ENCODE results near the gene ENO4.

ENO4 gene

DNA sequence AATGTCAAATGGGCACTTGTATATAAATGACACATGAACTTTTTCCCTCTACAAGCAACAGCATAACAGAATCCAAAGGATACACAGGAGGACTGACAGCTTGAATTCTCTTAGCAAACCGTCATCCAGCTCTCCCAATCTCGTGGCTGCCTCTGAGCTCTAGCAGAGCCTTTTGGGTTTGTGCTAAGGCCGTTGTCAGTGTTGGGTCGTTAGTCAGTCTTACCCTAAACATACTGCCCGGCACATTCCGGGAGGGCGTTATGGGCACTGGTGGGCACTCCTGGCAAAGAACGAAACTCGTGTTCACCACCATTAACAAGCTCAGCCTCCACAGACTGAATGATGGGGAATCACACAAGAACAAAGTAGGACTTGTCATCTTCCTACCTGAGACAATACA is 19.6 kb upstream of the ENO4 start:
- DNase-seq (ENCODE audit: low spot score), result no peak

DNA sequence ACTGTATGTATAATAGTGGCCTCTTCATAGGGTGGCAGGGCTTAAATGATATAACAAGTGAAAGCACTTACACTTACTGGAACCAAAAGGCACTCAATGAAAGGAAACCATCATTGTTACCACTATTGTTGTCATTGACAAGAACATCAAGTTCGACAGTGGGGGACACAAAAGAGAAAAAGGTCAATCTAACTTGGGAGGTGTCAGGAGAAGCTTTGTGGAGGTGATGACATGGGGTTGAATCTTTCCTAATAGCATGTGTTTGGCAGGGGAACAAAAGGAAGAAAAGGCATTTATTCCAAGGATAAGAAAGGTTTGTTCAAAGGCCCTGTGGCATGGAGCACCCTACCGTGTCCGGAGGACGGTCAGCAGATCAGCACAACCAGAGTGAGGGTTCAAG is 18.2 kb upstream of the ENO4 start:
- no peak for DNase-seq (ENCODE audit: low spot score)

- no peak for DNase-seq (ENCODE audit: low spot score)
These were observed 17.5 kb upstream of the ENO4 start for GRCh38 chr10:116831790-116832189.

GRCh38 chr10:116833986-116834985 is 15.0 kb upstream of the ENO4 start:
- no peak for DNase-seq (ENCODE audit: low spot score)

- DNase-seq (ENCODE audit: low spot score), result no peak
These were observed 13.6 kb upstream of the ENO4 start for GRCh38 chr10:116835658-116836057.

DNA sequence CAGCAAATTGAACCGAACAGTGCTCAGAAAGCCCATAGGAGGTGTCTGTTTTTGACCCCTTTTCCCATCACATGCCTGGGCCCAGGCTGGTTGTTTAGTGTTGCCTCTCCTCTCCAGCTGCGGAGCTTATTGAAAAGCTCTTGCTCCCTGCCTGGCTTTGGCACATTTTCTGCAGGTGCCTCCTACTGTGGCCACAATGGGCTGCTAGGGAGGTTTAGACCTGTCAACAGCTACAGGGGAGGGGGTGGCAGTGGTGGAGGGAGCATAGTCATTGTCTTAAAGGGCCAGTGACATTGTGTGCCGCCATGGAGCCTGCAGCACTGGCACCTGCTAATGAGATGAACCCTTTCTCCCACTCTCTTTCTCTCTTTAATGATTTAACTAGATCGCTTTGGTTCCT is 13.2 kb upstream of the ENO4 start:
- DNase-seq (ENCODE audit: low spot score), result no peak

DNA sequence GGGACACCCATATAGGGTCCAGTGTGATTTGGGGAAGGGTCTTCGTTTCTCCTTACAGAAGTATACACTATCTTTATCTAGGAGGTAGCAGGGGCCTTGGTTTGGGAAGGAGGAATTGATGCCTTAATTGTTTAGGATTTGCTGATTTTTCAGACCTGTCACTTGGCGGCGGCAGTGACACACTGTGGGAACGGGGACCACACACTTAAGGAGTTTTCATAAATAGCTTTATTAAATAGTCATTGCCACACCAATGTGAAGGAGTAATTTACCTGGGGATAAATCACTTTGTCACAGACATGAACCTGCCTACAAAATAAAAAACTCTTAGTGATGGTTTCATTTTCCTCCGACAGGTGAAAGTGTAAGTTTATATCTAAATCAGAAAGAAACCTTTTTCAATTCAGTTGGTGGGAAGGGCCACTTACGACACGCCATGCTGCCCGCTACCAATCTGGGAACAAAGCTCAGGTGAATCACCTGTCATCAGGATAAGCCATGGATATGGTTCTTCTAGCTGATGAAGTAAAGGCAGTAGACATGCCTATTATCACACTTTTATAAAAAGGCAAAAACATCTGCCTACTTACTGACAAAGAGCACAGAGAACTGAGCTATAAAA is 12.3 kb upstream of the ENO4 start:
- DNase-seq (ENCODE audit: low spot score), result no peak

DNA sequence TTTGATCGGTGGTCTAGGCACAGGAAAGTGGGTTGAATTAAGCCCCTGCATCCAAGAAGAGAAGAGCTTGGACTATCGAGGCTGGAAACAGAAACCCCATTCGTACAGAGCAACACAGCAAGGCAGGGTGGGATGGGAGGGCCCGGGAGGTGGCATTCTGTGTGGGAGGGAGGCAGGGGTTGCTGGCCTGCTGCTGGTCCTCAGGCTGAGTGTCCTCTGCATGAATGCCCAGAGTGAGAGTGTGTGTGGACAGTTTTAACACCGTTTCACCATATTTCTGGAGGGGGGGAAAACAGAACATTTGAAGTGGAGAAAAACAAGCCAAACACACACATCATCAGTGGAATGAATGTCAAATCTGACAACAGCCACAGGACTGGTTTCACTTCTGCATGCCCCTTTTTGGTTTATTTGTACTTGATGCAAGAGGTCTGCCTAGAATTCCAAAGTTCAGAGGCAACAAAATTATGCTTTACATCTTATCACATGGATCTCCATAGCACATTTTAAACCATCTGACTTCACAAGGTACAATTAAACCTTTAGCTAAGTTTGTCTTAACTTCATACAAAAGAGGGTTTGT is 11.1 kb upstream of the ENO4 start:
- DNase-seq (ENCODE audit: low spot score), result no peak

DNA sequence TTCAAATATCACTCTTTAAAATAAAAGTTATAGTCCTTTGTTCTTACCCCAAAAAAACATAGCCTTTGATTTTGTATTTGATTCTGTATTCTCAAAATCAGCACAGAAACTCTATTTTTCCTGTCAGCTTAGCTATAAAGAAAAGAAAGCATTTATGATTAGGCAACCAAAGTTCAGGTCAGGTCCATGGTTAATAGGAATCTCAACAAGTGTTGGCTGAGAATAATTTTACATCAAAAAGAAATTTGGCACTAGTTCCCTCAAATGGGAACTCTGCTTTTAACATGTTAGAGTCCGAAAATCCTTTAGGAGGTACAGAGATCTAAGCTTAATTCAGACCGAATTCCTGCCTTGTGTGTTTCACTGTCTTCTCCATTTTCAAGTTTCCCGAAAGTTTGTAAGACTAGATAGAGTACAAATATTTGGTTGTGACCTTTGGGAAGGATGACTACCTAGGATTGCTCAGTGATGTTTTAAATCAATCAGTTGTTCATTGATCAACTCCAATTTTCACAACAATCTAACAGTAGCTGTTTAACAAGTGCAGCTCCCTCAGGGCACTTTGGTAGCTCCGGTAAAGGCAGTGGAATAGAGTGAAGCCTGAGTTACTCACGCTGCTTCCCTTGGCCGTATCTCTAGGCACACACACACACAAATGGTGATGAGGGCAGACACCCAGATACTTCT is 8.8 kb upstream of the ENO4 start:
- no peak for DNase-seq (ENCODE audit: low spot score)

DNA sequence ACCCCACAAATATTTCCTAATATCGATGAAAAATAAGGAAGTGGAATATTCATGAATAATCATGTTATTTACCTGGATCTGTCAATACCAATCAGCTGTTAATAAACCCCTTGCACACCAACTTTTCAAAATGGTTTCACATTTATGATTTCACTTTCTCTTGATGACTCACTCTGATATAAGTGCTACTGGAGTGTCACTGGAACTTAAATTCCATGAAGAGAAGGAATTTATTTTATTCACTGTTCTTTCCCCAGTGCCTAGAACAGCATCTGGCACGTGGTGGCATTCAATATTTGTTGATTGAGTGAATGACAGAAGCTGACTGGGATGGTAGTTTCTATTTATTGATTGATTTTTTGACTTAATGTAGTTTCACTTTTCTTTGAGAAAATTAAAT is 3.5 kb upstream of the ENO4 start:
- DNase-seq (ENCODE audit: low spot score), result no peak

GRCh38 chr10:116848032-116848943 is 1.0 kb upstream of the ENO4 start:
- peak; percentile 24 for DNase-seq (ENCODE audit: low spot score)

DNA sequence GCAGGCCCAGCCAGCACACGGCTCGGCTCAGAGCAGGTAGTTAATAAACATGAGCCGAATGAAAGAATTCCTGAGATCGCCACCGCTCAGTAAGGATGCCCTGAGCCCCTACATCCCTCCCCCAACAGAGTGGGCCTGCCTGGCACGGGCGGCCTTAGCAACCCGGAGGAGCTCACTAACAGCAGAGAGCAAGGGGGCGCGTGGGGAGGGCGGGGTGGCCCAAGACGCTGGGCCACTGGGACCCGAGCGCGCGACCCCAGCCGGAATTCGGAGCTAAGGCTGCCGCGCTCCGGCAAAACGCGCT is 403 bp upstream of the ENO4 start:
- DNase-seq (ENCODE audit: low spot score), result no peak

DNA sequence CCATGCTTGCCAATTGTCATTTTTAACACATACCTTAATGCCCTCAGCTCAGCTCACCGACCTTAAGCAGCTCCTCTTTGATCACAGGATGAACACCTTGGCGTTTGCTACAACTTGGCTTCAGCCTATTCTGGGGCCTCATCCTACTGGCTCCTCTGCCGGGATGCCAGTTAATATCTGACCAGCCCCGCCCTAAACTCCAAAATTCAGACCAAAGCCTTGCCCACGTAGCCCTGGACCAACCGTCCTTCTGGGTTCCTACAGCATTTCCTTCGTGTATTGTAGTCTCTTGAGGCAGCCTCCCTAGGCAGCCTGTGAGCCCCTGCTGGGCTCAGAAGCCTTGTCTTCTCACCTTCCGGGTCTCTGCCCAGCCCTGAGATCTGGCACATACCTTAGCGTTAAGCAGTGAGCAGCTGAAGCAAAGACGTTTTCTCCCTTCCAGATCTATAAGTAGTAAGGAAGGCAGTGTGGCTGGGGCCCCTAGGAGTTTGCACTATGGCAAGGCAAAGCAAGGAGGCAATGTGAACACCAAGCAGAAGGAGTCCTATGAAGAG is 836 bp downstream of the ENO4 start:
- DNase-seq (ENCODE audit: low spot score), result no peak

- no peak for DNase-seq (ENCODE audit: low spot score)
These were observed 2.9 kb downstream of the ENO4 start for GRCh38 chr10:116852246-116852645.

GRCh38 chr10:116853287-116853686 is 4.0 kb downstream of the ENO4 start:
- DNase-seq (ENCODE audit: low spot score), result no peak

- no peak for DNase-seq (ENCODE audit: low spot score)
These were observed 4.4 kb downstream of the ENO4 start for GRCh38 chr10:116853701-116854100.

GRCh38 chr10:116857156-116857555 is 7.9 kb downstream of the ENO4 start:
- no peak for DNase-seq (ENCODE audit: low spot score)

GRCh38 chr10:116861796-116862195 is 12.5 kb downstream of the ENO4 start:
- no peak for DNase-seq (ENCODE audit: low spot score)

GRCh38 chr10:116864436-116864835 is 15.1 kb downstream of the ENO4 start:
- DNase-seq (ENCODE audit: low spot score), result no peak

- no peak for DNase-seq (ENCODE audit: low spot score)
These were observed 16.8 kb downstream of the ENO4 start for GRCh38 chr10:116866066-116866465.

DNA sequence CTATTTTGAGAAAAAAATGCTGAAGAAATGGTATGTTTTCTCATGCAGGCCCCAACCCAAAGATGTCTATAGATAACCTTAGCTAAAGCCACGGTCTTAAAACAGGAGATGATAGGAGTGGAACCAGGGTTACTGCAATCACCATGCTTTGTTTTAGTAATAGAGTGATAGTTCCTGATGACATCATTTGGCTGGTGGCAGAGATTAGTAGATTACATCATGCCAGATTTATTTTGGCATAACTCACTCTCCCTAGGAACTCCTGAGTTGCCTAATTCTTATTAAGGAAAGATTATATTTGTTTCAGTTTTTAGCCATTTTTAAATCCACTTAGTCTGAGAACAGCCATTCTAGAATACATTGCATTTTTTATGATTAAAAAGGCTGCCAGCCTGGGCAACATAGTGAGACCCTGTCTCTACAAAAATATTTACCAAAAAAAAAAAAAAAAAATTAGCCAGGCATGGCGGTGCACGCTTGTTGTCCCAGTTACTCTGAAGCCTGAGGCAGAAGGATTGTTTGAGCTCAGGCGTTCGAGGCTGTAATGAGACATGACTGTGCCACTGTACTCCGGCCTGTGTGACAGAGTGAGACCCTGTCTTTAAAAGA is 17.8 kb downstream of the ENO4 start:
- DNase-seq (ENCODE audit: low spot score), result no peak

Data from cerebellar cortex (tissue), 1 donor.